Body of pancreas (tissue), 4 donors: ENCODE results near the gene TMEM263.

Experiments
- CTCF ChIP-seq, 7 experiments: fragments of 450-650 bp in 4 of 7; fragments of 200-600 bp in 3 of 7; sonication (generic) in 3 of 7; IDR thresholded peaks; one replicate each; pipeline ENCODE4 v1.5.1; 2016 to 2019; ENCODE audit warnings: antibody characterized with exemption in 7 of 7
- POLR2A ChIP-seq, 3 donors: fragments of 450-650 bp; IDR thresholded peaks; one replicate each; pipeline ENCODE4 v1.6.1; 2016; ENCODE audit warnings: antibody characterized with exemption in 3 of 3, mild to moderate bottlenecking in 2 of 3

GRCh38 chr12:106980944-106981343 lies 25.2 kb downstream of the TMEM263 start:
- TF ChIP-seq CTCF (IDR thresholded peaks at IDR 0.05) (no peak), POLR2A (IDR thresholded peaks at IDR 0.05) (no peak)
